CD4-positive, alpha-beta T cell treated with Interleukin-17A for 4 hours (primary cell): ENCODE results near the gene FAM168B.

Experiments used
- DNase-seq: peaks from one replicate; pipeline ENCODE4 v3.0.0-alpha.2; 2020; ENCODE audit warnings: mixed read lengths

Gene FAM168B

GRCh38 chr2:131055169-131056065 is 37.8 kb downstream of the FAM168B start:
- DNase-seq: no peak

DNA sequence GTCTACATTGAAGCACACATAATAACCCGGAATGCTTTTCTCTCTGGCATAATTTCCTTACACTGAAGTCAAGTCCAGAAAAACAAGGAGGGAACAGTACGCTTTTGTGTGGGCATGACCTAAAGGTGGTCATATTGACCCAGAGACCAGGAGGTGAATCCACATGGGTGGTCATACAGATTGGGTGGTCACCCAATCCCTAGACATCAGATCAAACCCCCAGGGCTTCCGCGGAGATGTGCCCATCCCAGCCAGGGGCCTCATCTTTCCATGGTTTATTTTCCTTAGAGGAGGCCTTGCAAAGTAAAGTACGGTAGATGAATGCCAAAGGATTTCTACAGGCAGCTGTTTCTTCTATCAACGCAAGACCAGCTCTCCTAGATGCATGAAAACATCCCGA is 38.8 kb downstream of the FAM168B start:
- DNase-seq: no peak

DNA sequence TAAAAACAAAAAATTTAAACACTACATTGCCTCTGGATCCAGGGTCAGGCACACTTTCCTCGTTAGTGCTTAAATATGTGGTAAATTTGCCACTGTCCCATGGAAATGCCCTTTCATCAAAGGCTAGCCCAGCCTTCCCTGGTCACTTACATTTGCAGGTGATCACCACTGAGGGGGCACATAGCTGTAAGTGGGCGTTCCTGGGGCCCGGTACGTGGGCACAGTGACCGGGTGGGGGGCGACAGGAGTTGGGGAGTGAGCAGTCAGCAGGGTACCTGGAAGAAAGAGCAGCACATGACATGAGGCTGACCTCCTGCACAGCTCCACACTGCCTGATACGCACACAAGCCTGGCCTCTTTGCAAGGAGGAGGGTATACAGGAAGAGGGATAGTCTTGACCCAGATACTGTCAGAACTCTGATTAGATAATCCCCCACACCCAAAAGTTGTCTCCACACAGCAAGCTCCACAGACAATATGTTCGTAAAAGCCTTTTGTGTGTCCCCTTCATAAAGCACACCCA is 40.5 kb downstream of the FAM168B start:
- no peak for DNase-seq

- DNase-seq: no peak
Measured at GRCh38 chr2:131050896-131051295, 42.4 kb downstream of the FAM168B start.

GRCh38 chr2:131049150-131049718 is 44.0 kb downstream of the FAM168B start:
- no peak for DNase-seq

DNA sequence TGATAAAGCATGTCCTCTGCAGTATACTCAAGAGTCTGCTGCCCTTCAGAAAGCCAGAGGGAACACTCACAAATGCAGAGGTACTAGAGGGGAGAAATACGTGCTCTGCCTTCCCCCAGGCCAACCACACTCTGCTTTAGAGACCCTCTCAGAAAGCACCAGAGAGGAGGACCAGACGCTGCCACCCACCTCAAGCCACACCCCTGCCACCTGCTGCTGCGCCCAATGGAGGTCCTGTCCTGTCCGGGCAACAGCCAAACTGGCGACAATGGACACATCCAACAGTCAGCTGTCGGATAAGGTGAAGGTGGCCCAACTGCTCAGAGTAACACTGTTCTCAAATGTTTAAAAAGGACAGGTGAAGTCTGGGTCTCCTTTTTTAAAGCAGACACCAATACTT is 44.6 kb downstream of the FAM168B start:
- DNase-seq: no peak

GRCh38 chr2:131047920-131048560 is 45.2 kb downstream of the FAM168B start:
- DNase-seq: no peak

DNA sequence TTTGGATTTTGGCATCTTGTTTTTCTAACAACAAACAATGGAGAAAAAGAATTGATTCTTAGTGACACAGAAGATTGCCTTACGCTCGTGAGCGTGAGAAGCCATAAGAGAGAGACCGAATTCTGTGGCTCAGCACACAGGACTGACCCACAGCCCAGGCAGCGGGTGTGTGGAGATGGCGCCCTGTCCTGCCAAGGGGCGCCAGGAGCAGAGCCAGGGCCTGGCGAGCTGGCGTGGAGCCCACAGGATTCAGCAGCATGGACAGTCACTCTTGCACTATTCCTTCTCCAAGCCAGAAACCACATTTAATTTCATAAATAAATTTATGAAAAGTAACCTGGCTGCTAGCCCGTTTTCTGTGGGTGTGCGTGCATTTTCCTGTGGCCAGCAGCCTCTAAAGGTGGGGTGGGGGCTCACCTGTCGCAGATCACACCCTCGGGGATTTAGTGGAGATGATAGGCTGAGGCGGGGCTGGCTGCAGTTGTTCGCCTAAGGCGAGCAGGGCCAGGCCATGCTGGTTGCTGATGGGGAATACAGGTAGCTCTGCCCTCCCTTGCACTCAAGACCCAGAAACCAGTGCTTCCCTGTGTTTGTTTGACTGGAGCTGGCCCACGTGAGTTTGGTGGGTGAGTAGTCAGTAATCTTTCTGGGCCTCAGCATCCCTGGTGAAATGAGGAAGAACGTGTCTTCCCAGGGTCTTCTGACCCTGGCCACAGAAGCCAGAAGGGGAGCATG is 46.2 kb downstream of the FAM168B start:
- DNase-seq: no peak

DNA sequence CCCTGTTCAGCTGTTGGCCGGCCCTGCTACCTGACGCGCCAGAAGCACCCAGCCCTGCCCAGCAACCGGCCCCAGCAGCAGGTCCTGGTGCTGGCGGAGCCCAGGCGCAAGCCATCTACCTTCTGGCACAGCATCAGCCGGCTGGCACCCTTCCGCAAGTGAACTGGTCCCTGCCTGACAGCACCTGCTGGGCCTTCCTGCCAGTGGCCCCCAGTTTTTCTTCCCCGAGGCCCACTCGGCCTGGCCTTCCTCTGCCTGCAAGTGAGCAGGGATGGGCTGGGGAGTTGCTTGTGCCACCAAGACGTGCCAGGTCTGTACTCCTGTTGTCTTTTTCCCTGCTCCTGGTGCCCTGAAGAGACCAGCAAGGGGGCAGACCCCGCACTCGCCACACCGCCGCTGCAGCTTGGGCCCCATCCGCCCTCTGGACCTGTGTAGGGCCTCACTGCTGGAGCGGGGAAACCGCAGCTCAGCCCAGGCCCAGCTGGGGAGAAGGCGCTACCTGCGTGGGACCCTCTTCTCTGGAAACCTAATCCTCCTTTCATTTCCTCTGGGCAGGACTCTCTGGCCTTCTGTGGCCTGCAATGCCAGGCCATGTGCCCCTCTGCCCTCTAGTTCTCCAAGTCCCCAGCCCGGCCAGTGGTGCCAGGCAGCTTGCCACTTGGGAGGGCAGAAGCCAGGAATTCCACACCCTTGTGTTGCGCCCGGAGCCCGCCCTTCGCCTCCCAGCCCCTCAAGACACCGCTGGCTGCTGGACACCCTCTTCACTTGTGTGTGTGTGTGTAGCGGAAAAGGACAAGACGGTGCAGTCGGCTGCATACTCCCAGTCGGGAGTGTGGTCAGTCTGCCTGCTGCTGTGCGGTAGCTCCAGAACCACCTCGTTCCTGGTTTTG is 47.0 kb downstream of the FAM168B start:
- no peak for DNase-seq

- DNase-seq: no peak
Measured at GRCh38 chr2:131045286-131046027, 47.8 kb downstream of the FAM168B start.

- no peak for DNase-seq
Measured at GRCh38 chr2:131044757-131045150, 48.5 kb downstream of the FAM168B start.

DNA sequence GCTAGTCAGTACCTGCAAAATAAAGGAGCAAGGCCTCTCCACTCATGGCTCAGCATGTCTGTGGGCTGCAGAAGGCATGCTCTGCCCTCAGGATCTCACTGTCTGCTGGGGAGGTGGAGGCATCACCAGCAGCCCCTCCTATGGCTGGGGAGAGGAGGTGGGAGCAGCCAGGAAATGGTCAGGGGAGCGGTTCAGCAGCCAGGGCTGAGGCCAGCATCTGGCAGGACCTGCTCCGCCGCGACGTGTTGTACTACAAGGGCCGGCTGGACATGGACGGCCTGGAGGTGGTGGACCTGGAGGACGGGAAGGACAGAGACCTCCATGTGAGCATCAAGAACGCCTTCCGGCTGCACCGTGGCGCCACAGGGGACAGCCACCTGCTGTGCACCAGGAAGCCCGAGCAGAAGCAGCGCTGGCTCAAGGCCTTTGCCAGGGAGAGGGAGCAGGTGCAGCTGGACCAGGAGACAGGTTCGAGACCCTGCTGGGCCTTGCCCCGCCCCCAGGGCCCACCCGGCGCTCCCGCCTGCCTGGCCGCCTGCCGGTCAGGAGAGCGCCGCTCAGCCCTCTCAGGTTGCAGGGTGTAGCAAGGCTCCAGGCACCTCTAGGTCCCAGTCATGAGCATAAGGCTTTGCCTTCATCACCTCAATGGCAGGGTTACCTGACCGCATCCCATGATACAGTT is 49.0 kb downstream of the FAM168B start:
- no peak for DNase-seq

DNA sequence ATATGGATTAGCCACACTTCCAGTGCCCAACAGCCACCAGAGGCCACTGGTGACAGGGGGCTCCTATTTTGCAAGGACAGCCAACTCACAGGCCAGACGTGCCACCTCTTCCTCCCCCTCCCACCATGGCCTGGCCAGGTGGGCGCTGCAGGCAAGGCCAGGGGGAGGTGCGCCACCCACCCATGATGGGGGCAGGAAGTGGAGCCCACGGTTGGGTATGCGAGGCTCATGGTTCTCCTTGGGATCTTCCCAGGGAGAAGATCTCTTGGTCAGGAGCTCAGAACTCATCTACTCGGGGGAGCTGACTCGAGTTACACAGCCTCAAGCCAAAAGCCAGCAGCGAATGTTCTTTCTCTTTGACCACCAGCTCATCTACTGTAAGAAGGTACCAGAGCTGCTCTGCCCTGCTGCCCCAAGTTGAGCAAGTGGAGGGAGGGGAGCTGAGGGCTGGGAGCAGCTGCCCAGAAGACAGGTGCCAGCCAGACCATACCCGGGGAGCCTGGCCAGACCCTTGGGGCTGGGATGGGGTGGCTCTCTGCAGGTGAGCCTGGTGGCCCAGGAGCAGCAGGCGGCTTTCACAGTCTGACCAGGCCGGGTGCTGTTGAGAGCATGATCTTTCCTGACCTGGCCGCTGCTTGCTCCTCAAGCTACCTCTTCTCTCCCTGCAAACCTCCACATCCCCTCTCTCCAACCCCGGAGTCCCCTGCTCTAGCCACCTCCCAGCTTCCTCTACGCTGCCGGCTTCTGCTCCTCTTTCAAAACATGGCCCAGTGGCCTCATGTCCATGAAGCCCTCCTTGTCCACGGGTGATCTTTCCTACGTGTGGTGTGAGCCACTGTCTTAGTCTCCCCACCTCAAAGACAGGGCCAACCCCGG is 49.8 kb downstream of the FAM168B start:
- no peak for DNase-seq

DNA sequence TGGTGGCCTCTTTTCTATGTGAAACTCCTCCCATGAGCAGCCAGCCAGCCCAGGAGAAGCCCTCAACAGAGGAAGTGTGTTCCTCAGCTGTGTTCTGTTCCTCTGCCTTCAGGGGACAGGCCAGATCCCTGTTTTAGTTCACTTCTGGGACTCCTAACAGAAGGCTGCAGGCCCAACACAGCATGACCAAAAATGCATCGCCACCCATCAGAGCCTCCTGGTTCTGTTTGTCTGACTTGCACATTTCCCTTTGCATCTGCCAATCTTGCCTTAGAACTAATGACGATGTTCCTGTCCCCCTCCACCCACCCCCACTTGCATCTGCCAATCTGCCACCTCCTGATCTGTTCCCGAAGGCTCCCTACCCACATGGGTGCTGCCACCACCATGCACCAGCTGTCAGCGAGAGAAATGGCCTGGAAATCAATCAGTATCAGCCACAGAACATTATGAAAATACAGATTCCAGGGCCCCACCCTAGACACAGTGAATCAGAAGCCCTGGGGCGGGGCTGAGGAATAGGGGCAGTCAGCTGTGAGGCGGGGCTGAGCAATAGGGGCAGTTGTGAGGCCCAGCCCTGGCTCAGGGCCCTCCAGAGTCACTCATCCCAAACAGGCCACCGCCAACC is 51.0 kb downstream of the FAM168B start:
- DNase-seq: no peak

DNA sequence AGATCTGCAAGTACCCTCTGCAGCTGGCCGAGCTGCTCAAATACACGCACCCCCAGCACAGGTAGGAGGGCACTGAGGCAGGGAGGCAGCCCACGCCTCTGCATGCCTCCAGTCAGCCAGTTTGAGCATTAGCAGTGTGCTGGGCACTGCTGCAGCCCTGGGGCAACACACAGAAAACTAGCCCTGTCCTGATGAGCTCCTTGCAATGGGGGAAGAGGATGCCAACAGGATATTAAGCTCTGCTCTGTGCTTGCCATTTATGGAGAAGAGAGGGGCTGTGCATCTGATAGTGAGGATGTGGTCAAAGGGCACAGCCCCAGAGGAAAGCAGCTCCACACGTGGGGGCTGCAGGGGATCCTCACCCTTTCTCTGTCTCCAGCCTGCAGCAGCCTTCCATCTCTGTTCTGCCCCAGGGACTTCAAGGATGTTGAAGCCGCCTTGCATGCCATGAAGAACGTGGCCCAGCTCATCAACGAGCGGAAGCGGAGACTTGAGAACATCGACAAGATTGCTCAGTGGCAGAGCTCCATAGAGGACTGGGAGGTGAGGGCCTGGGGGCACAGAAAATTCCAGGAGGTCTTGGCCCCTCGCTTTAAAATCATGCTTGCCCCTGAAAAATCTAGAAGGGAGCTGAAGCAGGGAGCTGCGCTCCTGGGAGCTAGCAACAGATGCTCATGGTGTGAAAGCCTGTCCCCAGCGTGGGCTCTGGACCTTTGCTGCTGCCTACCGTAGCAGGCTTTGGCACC is 51.7 kb downstream of the FAM168B start:
- DNase-seq: no peak

DNA sequence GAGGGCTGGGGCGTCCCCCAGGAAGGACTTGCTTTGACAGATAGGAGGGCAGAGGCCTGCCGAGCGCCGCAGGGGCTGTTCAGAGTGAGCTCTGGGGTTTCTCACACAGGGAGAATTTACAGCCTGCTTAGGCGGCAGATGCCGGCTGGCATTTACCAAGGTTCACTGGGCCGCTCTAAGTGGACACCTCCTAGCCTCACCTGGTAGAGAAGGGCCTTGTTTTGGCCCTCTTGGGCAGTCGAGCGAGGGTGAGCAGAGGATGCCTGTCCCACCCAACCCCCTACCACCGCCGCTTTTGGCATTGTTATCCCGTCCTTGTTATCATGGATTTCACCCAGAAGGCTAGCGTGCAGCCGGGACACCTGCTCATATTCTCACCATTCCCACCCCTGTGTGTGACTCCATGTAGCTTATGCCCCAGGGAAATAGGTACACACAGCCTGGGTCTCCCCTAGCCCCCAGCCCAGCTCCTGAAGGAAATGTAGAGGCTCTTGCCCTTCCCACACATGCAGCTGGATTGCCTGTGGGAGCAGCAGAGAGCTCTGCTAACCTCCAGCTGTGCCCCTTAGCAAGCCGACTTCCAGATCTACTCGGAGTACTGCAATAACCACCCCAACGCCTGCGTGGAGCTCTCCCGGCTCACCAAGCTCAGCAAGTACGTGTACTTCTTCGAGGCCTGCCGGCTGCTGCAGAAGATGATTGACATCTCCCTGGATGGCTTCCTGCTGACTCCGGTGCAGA is 52.4 kb downstream of the FAM168B start:
- peak; percentile 33 for DNase-seq

DNA sequence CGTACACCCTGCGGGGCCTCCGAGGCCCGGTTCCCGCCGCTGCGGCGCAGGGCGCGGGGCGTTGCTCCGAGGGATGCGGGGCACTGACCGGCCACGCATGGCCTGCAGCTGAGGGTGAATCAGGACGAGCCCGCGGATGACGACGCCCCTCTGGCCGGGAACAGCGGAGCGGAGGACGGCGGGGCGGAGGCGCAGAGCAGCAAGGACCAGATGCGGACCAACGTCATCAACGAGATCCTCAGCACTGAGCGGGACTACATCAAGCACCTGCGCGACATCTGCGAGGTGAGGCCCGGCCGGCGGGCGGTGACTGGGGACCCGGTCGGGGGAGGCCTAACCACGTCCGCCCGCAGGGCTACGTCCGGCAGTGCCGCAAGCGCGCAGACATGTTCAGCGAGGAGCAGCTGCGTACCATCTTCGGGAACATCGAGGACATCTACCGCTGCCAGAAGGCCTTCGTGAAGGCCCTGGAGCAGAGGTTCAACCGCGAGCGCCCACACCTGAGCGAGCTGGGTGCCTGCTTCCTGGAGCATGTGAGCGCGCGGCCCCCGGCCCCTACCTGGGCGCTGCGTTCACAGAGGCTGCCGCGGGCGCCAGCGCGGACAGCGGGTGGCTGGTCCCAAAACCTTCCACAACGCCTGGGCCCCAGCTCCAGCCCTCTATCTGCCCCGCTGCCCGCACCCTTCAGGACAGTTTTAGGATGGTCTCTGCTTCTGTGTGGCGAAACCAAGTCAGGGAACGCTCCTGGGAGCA is 53.2 kb downstream of the FAM168B start:
- peak; percentile 47 for DNase-seq
